AG20443 (cell line): Measurements from ENCODE around the gene RBBP4.
"Not testable (repeated sequence)": the region's sequence is repeated elsewhere in the genome, so short reads cannot be mapped to it uniquely, and the experiment has no call there.

Experiments used
- DNase-seq: peaks from one replicate; pipeline ENCODE4 v3.0.0; 2012; ENCODE audit warnings: low spot score, mixed read lengths

The RBBP4 gene

DNA sequence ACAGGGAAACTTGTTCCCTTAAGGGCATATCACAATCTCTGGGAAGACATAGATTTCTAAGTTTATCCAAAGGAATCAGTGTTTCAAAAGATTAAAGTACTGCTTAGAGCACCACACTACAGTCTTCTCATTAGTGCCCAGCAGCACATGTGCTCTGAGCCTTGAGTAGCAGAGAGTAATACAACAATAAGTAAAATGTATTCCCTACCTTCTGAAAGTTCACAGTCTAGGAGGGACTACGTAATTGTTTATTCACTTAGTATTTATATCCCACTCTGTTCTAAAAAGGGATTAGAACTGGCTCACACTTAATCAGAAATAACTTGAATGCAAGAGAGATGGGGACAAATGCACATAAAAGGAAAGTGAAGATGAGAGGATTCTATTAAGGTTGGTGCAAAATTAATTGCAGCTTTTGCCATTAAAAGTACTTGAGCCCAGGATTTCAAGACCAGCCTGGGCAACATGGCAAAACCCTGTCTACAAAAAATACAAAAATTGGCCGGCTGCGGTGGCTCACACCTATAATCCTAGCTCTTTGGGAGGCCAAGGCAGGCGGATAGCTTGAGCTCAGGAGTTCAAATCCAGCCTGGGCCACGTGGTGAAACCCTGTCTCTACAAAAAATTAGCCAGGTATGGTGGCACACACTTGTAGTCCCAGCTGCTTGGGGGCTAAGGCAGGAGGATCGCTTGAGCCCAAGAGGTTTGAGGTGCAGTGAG, 42.6 kb downstream of the RBBP4 start:
- DNase-seq: no peak

DNA sequence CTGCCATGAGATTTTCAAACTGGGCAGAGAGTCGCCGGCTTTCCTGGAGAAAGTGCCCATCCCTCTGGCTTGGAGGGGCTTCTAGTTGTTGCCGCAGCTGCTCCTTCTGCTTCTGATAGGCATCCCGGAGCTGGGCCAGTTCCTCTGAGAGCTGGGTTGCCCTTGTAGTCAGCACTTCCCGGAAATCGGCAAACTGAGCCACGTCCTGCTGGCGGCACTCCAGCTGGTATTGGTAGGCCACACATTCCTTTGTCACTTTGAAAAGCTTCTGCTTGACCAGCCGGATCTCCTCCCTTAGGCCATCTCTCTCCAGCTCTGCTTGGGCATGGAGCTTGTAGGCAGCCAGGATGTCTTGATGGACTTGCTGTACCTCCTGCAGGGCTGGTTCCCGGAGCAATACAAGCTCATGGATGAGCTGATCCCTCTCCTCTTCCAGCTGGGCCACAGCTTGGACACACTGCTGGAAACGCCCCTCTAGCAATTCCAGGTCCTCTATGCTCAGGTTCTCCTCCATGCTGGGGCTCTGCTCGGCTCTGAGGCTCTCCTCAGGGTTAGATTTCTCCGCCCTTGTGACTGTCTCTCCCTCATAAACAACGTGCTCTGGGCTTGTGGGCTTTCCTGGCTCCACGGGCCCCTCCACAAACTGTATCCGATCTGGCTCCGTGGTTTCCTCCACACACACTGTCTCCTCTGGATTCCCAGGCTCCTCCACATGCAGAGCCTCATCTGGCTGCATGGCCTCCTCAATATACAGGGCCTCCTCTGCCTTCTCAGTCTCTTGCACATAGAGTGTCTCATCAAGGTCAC, 44.3 kb downstream of the RBBP4 start:
- DNase-seq: peak; percentile 77

DNA sequence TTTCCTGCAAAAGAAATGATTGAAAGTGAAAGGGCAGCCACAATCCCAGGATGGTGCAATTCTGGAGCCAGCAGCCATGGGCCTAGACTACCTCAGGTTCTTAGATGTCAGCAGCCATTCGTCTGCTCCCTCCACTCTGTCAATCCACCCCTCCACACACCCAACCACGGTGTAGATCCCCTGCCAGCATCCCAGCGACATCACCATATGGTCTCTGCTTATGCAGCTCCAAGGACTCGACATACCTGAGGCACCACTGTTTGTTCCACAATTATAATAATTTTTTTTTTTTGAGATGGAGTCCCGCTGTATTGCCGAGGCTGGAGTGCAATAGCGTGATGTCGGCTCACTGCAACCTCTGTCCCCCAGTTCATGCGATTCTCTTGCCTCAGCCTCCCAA, 45.0 kb downstream of the RBBP4 start:
- DNase-seq: no peak

DNA sequence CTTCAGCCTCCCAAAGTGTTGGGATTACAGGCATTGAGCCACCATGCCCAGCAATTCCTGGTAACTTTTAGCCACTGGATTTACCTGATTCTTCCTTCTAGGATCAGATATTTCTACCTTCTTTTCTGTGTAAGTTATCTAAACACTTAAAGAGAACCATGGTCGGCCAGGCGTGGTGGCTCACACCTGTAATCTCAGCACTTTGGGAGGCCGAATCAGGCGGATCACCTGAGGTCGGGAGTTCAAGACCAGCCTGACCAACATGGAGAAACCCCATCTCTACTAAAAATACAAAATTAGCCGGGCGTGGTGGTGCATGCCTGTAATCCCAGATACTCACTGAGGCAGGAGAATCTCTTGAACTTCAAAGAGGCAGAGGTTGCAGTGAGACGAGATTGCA, 46.0 kb downstream of the RBBP4 start:
- not testable (repeated sequence) for DNase-seq

DNA sequence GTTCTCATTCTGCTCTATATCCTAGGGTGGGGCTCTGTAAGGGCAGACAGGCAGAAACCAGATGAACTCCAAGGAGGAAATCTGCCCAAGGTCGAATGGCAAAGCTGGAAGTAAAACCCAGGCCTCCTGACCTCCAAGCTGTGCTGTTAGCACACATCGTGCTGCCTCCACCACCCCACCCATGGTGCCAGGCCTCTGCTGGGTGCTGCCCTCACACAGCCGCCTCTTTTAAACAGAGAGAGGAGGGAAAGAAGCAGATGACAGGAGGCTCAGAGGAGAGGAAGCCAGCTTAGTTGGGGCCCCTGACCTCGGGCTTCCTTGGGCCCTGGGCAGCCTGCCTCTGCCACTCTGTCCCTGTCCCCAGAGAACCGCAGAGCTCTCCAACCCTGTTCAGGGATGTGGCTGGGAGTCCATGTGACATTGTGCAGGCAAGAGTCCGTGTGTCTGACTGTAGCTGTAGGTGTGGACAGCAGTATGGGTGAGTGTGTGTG, 50.5 kb downstream of the RBBP4 start:
- no peak for DNase-seq

DNA sequence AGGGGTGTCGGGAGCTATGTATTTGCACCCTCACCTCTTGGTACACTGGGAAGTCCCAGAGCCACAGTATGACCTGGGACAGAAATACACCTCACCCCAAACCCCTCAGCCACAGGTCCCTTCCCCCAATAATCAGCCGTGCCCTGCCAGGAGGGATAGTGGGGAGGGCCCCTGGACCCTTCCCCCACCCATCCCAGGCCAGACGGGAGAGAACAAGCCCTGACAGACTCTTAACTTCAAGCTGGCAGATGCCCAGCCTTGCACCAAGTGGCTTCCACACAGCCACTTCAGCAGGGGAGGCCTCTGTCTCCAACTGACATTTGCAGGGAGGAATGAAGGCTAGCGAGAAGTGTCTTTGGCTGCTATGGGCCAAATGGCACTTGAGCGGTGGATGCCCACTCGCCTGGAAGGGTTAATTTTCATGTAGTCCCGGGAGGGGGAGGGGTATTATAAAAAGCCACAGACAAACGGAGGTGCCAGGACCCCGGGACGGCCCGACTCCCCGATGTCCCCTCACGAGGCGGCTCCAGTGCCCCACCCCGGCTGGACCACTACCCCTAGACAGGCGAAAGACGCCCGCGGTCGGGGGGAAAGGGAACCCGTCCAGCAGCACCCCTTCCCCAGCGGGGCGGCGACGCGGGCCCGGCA, 51.1 kb downstream of the RBBP4 start:
- no peak for DNase-seq

DNA sequence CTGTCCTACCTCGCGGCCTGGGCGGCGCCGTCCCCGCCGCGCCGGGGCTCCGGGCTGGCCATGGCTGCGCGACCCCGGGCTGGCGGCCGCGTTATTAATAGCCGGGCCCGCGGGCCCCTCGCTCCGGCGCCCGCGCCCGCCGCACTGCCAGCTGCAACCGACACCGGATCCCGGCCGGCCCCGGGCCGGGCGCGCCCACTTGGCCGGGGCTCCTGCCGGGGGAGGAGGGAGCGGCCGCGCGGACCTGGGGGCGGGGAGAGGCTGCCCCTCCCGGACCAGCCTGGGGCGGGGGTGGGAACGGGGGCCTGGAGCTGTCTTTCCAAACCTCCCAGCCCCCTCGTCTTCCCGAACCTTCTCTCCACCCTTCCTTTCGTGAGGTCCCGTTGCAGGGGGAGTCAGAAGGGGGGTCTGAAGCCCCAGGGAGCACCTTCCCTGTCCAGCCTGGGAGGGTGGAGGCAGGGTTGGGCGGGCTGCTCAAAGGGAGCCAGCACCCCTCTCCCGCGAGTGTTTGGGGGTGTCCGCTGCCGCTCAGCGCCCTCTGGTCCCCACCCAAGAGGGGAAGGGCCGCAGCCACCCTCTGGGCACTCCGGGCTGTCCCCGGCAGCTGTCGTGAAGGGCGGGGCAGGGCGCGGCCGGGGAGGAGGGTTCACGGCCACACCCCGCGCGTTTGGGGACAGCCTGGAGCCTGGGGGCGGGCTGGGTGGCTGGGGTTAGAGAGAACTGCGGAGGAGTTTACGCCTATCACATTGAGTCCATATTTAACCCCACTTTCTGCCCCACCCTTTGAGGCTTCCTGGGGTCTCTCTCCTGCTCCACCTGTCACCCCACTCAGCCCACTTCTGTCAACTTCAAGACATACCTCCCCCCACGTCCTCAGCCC, 51.8 kb downstream of the RBBP4 start, which contains the start of gene SYNC:
TSS of gene SYNC (minus strand) at position 172 of the 880 bp plus-strand sequence. CDS start at position 62, 110 bp downstream.
- peak; percentile 94 for DNase-seq

DNA sequence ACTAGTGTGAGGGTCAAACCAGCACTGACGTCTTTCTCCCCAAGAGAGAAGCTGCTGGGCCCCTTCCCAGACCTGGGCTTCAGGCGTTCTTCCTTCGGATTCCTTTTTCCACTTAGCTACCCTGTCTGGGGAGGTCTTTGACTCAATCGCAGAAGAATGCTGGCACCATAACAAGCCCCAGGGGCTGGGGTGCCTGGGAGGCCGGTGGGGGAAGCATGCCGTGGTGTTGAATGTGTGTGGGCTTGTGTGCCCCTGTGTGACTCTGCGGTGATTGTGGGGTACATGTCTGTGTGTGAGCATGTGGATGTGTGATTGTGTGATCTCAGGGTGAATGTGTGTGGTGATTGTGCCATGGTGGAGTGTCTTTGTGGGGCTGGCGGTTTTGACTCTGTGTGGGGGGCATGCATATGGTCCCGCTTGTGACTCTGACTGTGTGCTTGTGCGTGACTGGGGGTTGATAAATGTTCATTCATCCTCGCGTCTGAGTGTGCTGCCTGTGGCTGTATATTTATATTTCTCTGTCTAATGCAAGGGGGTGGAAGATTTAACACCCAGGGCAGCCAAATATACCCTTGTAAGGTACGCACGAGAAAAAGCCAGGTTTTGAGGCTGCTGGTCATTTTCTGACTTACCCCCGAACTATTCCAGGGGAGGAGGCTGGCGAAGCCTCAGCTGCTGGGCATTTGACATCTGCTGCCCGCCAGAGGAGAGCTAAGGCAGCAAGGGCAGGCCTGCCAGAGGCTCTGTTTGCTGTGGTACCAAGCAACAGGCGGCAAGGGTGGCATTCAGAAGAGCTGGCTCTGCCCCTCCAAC, 52.7 kb downstream of the RBBP4 start:
- DNase-seq: peak; percentile 92

DNA sequence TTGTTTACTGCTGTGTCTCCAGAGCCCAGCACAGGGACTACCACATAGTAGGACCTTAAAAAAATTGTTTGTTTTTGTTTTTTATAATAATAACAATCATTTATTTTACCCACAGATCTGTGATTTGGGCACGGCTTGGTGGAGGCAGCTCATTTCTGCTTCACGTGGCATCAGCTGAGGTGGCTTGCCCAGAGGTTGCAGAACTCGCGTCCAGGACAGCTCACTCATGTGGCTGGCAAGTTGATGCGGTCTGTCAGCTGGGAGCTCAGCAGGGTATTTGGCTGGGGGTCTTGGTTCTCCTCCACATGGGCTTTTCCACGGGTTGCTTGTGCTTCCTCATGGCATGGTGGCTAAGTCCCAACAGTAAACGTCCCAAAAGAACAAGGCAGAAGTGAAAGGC, 54.5 kb downstream of the RBBP4 start:
- no peak for DNase-seq

DNA sequence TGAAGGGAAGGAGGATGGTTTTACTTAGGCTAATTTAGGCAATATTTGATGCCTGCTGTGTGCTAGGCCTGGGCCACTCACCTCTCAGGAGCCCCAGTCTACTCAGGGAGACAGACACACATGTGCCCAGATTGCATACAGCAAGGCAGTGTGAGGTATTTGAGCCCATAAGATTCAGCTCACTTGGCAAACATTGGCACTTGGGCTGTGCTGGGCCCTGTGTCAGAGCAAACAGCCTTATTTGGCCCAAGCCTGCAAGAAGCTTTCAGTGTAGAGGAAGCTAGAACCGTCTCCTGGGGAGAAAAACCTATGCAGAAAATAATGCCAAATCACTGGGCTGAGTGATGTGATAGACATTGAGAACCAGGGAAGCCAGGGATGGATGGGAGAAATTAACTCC, 55.5 kb downstream of the RBBP4 start:
- DNase-seq: no peak

DNA sequence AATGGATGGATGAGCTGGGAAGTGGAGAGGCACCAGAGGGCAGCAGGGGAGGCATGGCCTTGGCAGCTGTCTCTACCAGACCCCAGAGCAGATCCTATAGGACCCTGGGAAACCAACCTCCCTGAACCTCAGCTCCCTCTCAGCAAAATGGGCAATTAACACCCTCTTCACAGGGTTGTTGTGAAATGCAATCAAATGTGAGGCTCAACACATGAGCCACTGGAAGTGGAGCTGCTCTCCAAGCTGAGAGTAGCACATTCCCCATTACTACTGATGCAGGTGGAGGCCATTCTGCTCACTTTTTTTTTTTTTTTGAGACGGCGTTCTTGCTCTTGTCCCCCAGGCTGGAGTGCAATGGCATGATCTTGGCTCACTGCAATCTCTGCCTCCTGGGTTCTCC, 58.1 kb downstream of the RBBP4 start:
- no peak for DNase-seq

DNA sequence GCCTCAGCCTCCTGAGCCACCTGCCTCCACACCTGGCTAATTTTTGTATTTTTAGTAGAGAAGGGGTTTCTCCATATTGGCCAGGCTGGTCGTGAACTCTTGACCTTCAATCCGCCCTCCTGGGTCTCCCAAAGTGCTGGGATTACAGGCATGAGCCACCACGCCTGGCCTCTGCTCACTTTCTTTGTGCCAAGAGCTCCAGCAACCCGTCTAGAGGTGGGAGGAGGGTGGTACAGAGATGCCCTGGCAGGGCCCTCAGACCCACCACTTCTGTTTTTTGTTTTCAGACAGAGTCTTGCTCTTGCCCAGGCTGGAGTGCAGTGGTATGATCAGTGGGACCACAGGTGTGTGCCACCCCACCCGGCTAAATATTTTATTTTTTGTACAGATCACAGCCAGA, 58.5 kb downstream of the RBBP4 start:
- DNase-seq: no peak

DNA sequence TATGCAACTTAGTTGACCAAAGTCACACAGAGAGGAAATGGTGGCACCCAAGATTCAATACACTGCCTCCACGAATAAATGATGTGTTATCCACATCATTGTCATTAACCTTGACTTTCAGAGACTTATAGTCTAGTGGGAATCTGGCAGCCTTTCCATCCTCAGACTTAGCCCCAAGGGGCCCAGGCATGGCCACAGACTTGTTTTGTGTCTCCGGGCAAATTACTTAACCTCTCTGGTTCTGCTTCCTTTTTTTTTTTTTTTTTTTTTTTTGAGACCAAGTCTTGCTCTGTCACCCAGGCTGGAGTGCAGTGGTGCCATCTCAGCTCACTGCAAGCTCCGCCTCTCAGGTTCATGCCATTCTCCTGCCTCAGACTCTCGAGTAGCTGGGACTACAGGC, 60.2 kb downstream of the RBBP4 start:
- not testable (repeated sequence) for DNase-seq

DNA sequence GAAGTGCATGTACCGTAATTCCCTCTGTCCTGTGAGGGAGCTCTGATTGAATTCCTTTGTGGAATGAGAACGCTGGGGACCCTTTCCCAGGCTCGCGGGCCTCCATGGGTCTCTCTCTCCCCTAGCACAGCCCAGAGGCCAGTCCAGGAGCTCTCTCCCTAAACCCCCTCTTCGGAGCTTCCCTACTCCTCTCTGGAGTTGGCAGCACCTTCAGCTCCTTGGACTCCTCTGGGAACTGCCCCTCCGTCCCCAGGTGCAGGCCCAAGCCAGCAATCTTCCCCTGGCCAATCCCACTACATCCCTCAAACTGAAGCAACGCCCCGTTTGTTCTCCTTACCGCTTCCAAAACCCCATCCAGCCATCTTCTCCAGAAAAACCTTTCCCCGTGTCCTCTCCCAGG, 62.1 kb downstream of the RBBP4 start:
- DNase-seq: no peak

DNA sequence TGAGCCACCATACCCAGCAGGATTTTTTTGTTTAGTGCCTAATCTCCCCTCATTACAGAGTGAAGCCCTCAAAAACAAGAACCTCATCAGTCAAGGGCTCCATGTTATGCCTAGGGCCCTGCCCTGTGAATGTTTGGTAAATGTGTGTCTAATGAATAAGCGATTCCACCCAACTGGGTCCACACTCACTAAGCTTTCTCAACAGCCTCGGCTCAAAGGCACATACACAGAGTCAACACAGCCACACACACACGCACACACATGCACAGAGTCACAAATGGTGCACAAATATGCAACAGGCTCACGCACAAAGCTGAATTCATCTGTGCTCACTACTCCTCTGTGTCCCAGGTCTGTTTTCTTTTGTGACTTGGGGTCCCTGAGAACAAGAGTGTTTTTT, 63.3 kb downstream of the RBBP4 start:
- no peak for DNase-seq

DNA sequence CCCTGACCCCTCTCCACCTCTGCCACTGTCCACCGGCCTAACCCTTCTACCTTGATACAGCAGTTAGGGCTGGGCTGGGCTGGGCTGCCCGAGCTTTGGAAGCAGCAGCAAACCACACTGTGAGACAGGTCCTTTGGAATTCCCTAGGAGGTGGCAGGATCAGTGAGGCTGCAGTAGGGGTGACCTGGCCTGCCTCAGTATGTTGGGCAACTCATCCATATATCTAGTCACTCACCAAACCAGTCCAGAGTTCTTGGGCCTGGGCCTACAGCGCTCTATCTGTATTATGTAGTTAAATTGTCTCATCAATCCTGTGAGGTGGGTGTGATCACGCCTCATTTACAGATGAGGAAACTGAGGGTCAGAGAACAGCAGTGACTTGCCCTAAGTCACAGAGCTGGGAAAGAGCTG, 64.9 kb downstream of the RBBP4 start:
- DNase-seq: no peak

DNA sequence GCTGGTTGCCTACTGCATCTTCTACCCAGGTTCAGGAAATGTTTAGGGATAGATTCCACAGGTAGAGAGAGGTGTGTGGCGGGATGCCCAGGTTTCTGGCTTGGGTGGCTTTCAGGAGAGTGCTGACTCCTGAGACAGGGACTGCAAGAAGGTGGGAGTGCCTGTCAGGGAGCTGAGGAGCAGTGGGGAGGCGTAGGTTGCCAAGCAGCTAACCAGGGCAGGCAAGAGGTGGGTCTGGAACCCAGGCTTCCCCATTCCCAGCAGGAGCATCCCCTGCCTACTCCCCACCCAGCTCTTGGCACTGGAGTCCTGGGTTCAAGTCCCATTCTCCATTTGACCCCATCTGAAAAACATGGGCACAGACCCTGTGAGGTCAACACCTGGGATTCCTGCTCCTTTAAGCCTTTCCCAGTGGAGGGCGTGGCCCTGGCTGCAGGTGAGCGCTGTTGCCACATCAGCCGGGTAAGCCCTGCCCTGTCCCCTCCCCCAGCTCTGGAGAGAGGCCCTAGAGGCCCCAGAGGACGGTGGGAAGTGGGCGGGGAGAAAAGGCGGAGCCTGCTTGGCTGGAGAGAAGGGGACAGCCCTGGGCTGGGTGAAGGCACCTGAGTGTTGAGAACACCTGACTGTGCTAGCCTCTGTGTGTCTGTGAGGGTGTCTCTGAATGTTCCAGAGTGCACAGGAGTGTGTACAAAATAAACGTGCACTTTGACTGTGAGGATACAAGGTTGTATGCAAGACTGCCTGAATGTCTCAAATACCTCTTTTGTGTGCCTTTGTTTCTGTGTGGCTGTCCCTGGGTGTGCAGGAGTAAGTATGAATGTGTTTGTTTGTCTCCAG, 65.5 kb downstream of the RBBP4 start:
- no peak for DNase-seq

DNA sequence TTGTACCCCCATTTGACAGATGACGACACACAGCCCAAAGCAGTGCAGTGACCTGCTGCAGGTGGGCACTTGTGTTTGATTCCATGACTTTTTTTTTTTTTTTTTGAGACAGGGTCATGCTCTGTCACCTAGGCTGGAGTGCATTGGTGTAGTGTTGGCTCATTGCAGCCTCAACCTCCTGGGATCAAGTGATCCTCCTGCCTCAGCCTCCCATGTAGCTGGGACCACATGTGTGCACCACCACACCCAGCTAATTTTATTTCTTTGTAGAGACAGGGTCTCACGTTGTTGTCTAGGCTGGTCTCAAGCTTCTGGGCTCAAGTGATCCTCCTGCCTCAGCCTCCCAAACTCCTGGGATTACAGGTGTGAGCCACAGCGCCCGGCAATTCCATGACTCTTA, 66.5 kb downstream of the RBBP4 start:
- DNase-seq: no peak

DNA sequence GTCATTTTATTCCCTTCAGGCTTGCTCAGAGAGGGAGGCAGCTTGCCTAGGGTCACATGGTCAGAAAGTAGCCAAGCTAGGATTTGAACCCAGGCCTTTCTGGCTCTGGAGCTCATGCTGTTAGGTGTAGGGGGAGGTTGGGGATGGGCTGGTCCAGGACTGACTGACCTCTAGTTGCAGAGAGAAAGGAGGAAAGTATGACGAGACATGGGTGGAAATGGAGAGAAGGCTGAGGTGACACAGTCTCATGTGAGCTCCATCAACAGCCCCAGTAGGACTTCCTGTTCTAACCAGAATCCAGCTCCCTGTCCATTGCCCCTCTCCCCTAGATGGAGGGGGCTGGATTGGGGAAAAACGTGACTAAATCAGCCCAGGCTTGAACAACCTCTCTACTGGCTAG, 67.0 kb downstream of the RBBP4 start:
- DNase-seq: no peak

DNA sequence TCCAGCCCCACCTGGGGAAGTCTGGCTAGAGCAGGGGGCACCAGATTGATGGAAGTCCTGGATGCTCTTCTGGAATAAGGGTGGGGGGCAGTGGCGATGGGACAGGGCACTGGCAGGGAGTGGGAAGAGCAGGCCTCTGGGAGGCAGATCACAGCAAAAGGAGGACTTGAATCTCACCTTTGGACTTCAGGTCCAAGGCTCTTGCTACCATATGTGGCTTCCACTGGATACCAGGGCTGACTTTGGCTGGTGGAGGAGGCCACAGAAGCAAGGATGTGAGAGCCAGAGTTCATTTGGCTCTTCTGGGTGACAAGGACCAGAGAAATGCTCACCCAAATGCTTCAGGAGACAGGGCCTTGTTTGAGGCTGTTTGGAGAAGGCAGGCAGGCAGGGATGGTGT, 67.5 kb downstream of the RBBP4 start:
- DNase-seq: no peak
